ENCODE results near the gene MEI1.

GRCh38 chr22:41779929-41780505 lies 80.7 kb downstream of the MEI1 start:
- no peak for TF ChIP-seq CTCF (IDR thresholded peaks at IDR 0.05)
- no peak for TF ChIP-seq POLR2AphosphoS5 (IDR thresholded peaks at IDR 0.05)
- TF ChIP-seq POLR2A (IDR thresholded peaks at IDR 0.05) = no peak
- no peak for TF ChIP-seq EP300 (IDR thresholded peaks at IDR 0.05)
